ENCODE data around the gene CACNB2. TPM values are rescaled to one million over a fixed set of nuclear protein-coding genes. Genes with fewer than 3 reads are reported as not detected.

The CACNB2 gene
- total RNA-seq, 1 donor from 2014 or later = 0.43 TPM

GRCh38 chr10:18505456-18506118 is 365.4 kb downstream of the CACNB2 start:
- no peaks in the 10 kb centered on the region for H3K9me3 Mint-ChIP-seq (ENCODE audit: unreplicated experiment)
- no peak overlapping the region for H3K27ac Mint-ChIP-seq (ENCODE audit: unreplicated experiment)
- TF ChIP-seq, protein P1, sequence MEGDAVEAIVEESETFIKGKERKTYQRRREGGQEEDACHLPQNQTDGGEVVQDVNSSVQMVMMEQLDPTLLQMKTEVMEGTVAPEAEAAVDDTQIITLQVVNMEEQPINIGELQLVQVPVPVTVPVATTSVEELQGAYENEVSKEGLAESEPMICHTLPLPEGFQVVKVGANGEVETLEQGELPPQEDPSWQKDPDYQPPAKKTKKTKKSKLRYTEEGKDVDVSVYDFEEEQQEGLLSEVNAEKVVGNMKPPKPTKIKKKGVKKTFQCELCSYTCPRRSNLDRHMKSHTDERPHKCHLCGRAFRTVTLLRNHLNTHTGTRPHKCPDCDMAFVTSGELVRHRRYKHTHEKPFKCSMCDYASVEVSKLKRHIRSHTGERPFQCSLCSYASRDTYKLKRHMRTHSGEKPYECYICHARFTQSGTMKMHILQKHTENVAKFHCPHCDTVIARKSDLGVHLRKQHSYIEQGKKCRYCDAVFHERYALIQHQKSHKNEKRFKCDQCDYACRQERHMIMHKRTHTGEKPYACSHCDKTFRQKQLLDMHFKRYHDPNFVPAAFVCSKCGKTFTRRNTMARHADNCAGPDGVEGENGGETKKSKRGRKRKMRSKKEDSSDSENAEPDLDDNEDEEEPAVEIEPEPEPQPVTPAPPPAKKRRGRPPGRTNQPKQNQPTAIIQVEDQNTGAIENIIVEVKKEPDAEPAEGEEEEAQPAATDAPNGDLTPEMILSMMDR (IDR thresholded peaks at IDR 0.05) = no peak
- H3K27me3 Mint-ChIP-seq (ENCODE audit: unreplicated experiment) = no peaks in the 10 kb centered on the region
- no peak for DNase-seq (ENCODE audit: extremely low spot score, unreplicated experiment)
- H3K4me1 Mint-ChIP-seq (ENCODE audit: unreplicated experiment) = no peaks in the 10 kb centered on the region
- no peak overlapping the region for H3K4me3 Mint-ChIP-seq (ENCODE audit: unreplicated experiment)
- H3K36me3 Mint-ChIP-seq (ENCODE audit: unreplicated experiment) = no peaks in the 10 kb centered on the region

DNA sequence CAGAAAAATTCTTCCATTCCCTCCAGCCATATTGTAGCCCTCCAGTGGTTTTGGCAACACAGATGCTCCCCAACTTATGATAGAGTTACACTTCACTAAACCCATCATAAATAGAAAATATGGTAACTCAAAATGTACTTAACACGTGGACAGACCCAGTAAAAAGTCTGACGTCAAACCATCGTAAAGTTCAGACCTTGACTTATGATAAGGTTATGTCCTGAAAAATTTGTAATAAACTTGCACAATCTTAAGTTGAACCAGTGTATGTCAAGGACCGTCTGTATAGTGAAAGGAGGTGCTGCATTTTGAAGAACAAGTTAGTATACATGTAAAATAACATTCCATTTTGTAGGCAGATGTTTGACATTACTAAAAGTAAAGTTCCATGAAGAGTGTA is 368.4 kb downstream of the CACNB2 start:
- no peak for DNase-seq (ENCODE audit: extremely low spot score, unreplicated experiment)
- Mint-ChIP-seq H3K36me3 (ENCODE audit: unreplicated experiment) (no peaks in the 10 kb centered on the region), H3K27me3 (ENCODE audit: unreplicated experiment) (no peaks in the 10 kb centered on the region)

GRCh38 chr10:18514537-18514936 is 374.3 kb downstream of the CACNB2 start:
- Mint-ChIP-seq H3K9me3 (ENCODE audit: unreplicated experiment) (no peaks in the 10 kb centered on the region), H3K4me1 (ENCODE audit: unreplicated experiment) (no peaks in the 10 kb centered on the region), H3K27me3 (ENCODE audit: unreplicated experiment) (no peaks in the 10 kb centered on the region), H3K4me3 (ENCODE audit: unreplicated experiment) (no peak overlapping the region), H3K27ac (ENCODE audit: unreplicated experiment) (no peak overlapping the region), H3K36me3 (ENCODE audit: unreplicated experiment) (no peaks in the 10 kb centered on the region)
- TF ChIP-seq, protein P1 (IDR thresholded peaks at IDR 0.05) = no peak
- no peak for DNase-seq (ENCODE audit: extremely low spot score, unreplicated experiment)

More for the DNA sequence above, 368.4 kb downstream of the CACNB2 start:
- H3K27ac Mint-ChIP-seq (ENCODE audit: unreplicated experiment) = no peak overlapping the region
- H3K9me3 Mint-ChIP-seq (ENCODE audit: unreplicated experiment) = no peaks in the 10 kb centered on the region
- no peak overlapping the region for H3K4me3 Mint-ChIP-seq (ENCODE audit: unreplicated experiment)
- TF ChIP-seq, protein P1 (IDR thresholded peaks at IDR 0.05) = no peak
- no peaks in the 10 kb centered on the region for H3K4me1 Mint-ChIP-seq (ENCODE audit: unreplicated experiment)

GRCh38 chr10:18516851-18517250 is 376.6 kb downstream of the CACNB2 start:
- DNase-seq (ENCODE audit: extremely low spot score, unreplicated experiment) = no peak
- Mint-ChIP-seq H3K4me1 (ENCODE audit: unreplicated experiment) (no peaks in the 10 kb centered on the region), H3K27me3 (ENCODE audit: unreplicated experiment) (no peaks in the 10 kb centered on the region), H3K36me3 (ENCODE audit: unreplicated experiment) (no peaks in the 10 kb centered on the region), H3K9me3 (ENCODE audit: unreplicated experiment) (peaks cover 8% of the 10 kb centered on the region), H3K27ac (ENCODE audit: unreplicated experiment) (no peak overlapping the region), H3K4me3 (ENCODE audit: unreplicated experiment) (no peak overlapping the region)
- TF ChIP-seq, protein P1 (IDR thresholded peaks at IDR 0.05) = no peak

- Mint-ChIP-seq H3K27ac (ENCODE audit: unreplicated experiment) (no peak overlapping the region), H3K4me3 (ENCODE audit: unreplicated experiment) (no peak overlapping the region), H3K9me3 (ENCODE audit: unreplicated experiment) (peaks cover 8% of the 10 kb centered on the region), H3K4me1 (ENCODE audit: unreplicated experiment) (peaks cover 6% of the 10 kb centered on the region), H3K27me3 (ENCODE audit: unreplicated experiment) (no peaks in the 10 kb centered on the region), H3K36me3 (ENCODE audit: unreplicated experiment) (no peaks in the 10 kb centered on the region)
- TF ChIP-seq, protein P1 (IDR thresholded peaks at IDR 0.05) = no peak
- DNase-seq (ENCODE audit: extremely low spot score, unreplicated experiment) = no peak
Observed at GRCh38 chr10:18523025-18523424, 382.8 kb downstream of the CACNB2 start.
